HepG2 (cell line): ENCODE measurements around the gene LRRC8D. TPM values are rescaled to one million over a fixed set of nuclear protein-coding genes. Genes with fewer than 3 reads are reported as not detected.

Source experiments
- ATAC-seq: fragments of 200-7000 bp; cut with Tn5 transposase; 3 replicates; pipeline ENCODE4 v1.9.1; 2020; ENCODE audit warnings: mild to moderate bottlenecking, moderate library complexity
- BruUV-seq: library from RNA; stranded (reverse); fragments of 400-500 nt; replicated peaks from 2 replicates; lab custom pipeline; 2021; lab: Mats Ljungman, UMichigan
- CTCF ChIA-PET: fragments of 300-600 bp; formaldehyde crosslinking; extraction: SDS; loops from one replicate; lab custom pipeline; 2021; ENCODE audit warnings: low total read pairs, inconsistent platforms, low intra/inter-chr PET ratio; lab: Yijun Ruan, JAX
- POLR2A ChIA-PET: fragments of 350-600 bp; sonication (Branson Sonifier 250); formaldehyde crosslinking; loops from one replicate; lab custom pipeline; 2020; ENCODE audit warnings: antibody characterized with exemption, inconsistent platforms; lab: Yijun Ruan, JAX
- DNase-seq: peaks from one replicate; pipeline ENCODE4 v3.0.0-alpha.2; 2015; ENCODE audit warnings: low spot score
- FAIRE-seq: peaks from 3 replicates; lab custom pipeline; 2011; peaks lifted over from hg19 to GRCh38; lab: Jason Lieb, UNC
- H2AFZ ChIP-seq: one replicate; pipeline ENCODE4 v1.6.1; 2011; ENCODE audit warnings: low read length, inconsistent platforms
- H3K27ac ChIP-seq: fragments of 300-600 bp; 3 replicates; pipeline ENCODE4 v1.8.0; 2011; ENCODE audit warnings: mixed run types, mild to moderate bottlenecking, mixed read lengths, low read length, inconsistent platforms; ENCODE audit not compliant: insufficient read depth; ENCODE audit errors: extremely low read length
- H3K27me3 ChIP-seq, 2 experiments: fragments of 200-600 bp in 1 of 2; 2 replicates in 1 of 2; 3 replicates in 1 of 2; pipeline versions ENCODE4 v1.6.0 to v1.8.0; 2011; ENCODE audit warnings: low read length in 2 of 2, mild to moderate bottlenecking in 2 of 2, moderate library complexity in 2 of 2, inconsistent platforms in 1 of 2; ENCODE audit not compliant: insufficient read depth in 2 of 2, control insufficient read depth in 1 of 2
- H3K36me3 ChIP-seq, 2 experiments: fragments of 200-600 bp in 1 of 2; replicated peaks in 1 of 2; 2 replicates in 1 of 2; 3 replicates in 1 of 2; pipeline versions ENCODE4 v1.5.1 to v1.8.0; 2011; ENCODE audit warnings: low read length in 2 of 2, inconsistent platforms in 1 of 2; ENCODE audit not compliant: insufficient read depth in 2 of 2, control insufficient read depth in 1 of 2
- H3K4me1 ChIP-seq: 2 replicates; pipeline ENCODE4 v1.5.1; 2012; ENCODE audit warnings: low read length, inconsistent platforms; ENCODE audit not compliant: insufficient read depth
- H3K4me2 ChIP-seq: 2 replicates; pipeline ENCODE4 v1.6.0; 2011; ENCODE audit warnings: low read depth, low read length, inconsistent platforms
- H3K4me3 ChIP-seq, 3 experiments: fragments of 200-600 bp in 1 of 3; sonication (generic), shearing (Covaris generic) in 1 of 3; replicated peaks in 1 of 3; 2 replicates each; pipeline ENCODE4 v1.5.1; 2011 to 2016; ENCODE audit warnings: low read length in 3 of 3, inconsistent platforms in 2 of 3, low read depth in 2 of 3, mild to moderate bottlenecking in 2 of 3, control low read depth in 1 of 3, mixed read lengths in 1 of 3; ENCODE audit not compliant: insufficient read depth in 1 of 3
- H3K79me2 ChIP-seq: one replicate; pipeline ENCODE4 v1.6.1; 2011; ENCODE audit warnings: low read length, inconsistent platforms; ENCODE audit not compliant: insufficient read depth
- H3K9ac ChIP-seq: 2 replicates; pipeline ENCODE4 v1.6.0; 2011; ENCODE audit warnings: mild to moderate bottlenecking, low read depth, low read length, inconsistent platforms; ENCODE audit not compliant: insufficient read depth
- H3K9me3 ChIP-seq: 2 replicates; pipeline ENCODE4 v1.5.1; 2012; ENCODE audit warnings: mild to moderate bottlenecking, low read length
- H4K20me1 ChIP-seq: 2 replicates; pipeline ENCODE4 v1.6.0; 2011; ENCODE audit warnings: inconsistent platforms, mild to moderate bottlenecking, low read length, moderate library complexity; ENCODE audit not compliant: insufficient read depth
- CSRNP1 ChIP-seq: sonication (generic); formaldehyde crosslinking; IDR thresholded peaks from 2 replicates; pipeline ENCODE4 v1.8.1; 2023; ENCODE audit warnings: mild to moderate bottlenecking, missing genetic modification reagents
- EHMT2 ChIP-seq: fragments of 200-600 bp; sonication (generic); IDR thresholded peaks from 2 replicates; pipeline ENCODE4 v1.7.0; 2017; ENCODE audit warnings: antibody characterized with exemption, low read depth, low read length, borderline replicate concordance
- LBX2 ChIP-seq: sonication (generic); formaldehyde crosslinking; IDR thresholded peaks from 2 replicates; pipeline ENCODE4 v1.5.0; 2020; ENCODE audit warnings: missing genetic modification reagents, mild to moderate bottlenecking, borderline replicate concordance
- NR2F2 ChIP-seq: IDR thresholded peaks from 2 replicates; pipeline ENCODE4 v1.6.1; 2012; ENCODE audit warnings: low read depth, inconsistent platforms, borderline replicate concordance
- ZFX ChIP-seq: sonication (generic); formaldehyde crosslinking; IDR thresholded peaks from 2 replicates; pipeline ENCODE4 v1.4.0; 2020; ENCODE audit warnings: mild to moderate bottlenecking, low read depth, missing genetic modification reagents, moderate library complexity
- ZNF547 ChIP-seq: sonication (generic); formaldehyde crosslinking; IDR thresholded peaks from 2 replicates; pipeline ENCODE4 v1.5.1; 2020; ENCODE audit warnings: mild to moderate bottlenecking, missing genetic modification reagents
- ZNF646 ChIP-seq: sonication (generic); formaldehyde crosslinking; IDR thresholded peaks from 2 replicates; pipeline ENCODE4 v1.9.0; 2021; ENCODE audit warnings: mild to moderate bottlenecking, missing genetic modification reagents
- WGBS: methylation state at CpG from one replicate; pipeline ENCODE4 v1.1.6; 2017; ENCODE audit warnings: low lambda C conversion rate; 5-methylcytosine and 5-hydroxymethylcytosine counted together
- in situ Hi-C: cut with HindIII; loops from 2 replicates; pipeline ENCODE4 v1.10.0; 2017; ENCODE audit warnings: low pct_unique_long_range_greater_than_20kb; ENCODE audit not compliant: extremely low pct_ligation_motif_present
- intact Hi-C: fragments of 100-400 bp; cut with micrococcal nuclease; formaldehyde crosslinking; loops from one replicate; pipeline ENCODE4 v1.10.0; 2022; ENCODE audit not compliant: unreplicated experiment
- polyA plus RNA-seq, 8 experiments: library from polyadenylated mRNA; depleted of rRNA in 3 of 8; stranded (reverse) in 7 of 8; unstranded in 1 of 8; fragments of >200 nt; fragmentation: Illumina TruSeq in 4 of 8; extraction: Trizol in 4 of 8; gene quantifications; 2 replicates each; pipeline versions ENCODE4 v1.2.1 to v1.2.3, GENCODE V29; 2011 to 2016; ENCODE audit warnings: low read depth in 4 of 8, missing spikeins in 1 of 8, mixed read lengths in 1 of 8; ENCODE audit not compliant: insufficient read depth in 1 of 8
- total RNA-seq, 5 experiments: library from RNA; depleted of rRNA; stranded (reverse); fragments of >200 nt; fragmentation: Illumina TruSeq; extraction: Trizol; gene quantifications; 2 replicates each; pipeline ENCODE4 v1.2.3, GENCODE V29; 2016; ENCODE audit warnings: low read depth in 1 of 5
- TF ChIP-seq, protein P1 (sequence below): sonication (generic); formaldehyde crosslinking; conservative IDR thresholded peaks from 2 replicates; pipeline ENCODE4 v1.4.0; 2020; ENCODE audit warnings: mild to moderate bottlenecking, missing genetic modification reagents, moderate library complexity

Gene LRRC8D
- total and polyA plus RNA-seq, 2 of the 13 experiments (the other 11 are each of a cell fraction or from before 2014, with no cell fraction given): 29.9 to 45.5 TPM

GRCh38 chr1:89884718-89885596, 64.1 kb downstream of the LRRC8D start (continued):
- TF ChIP-seq ZNF646 (CRISPR knock-in tag) (no peak), ZNF547 (no peak)

GRCh38 chr1:89887270-89887669, 66.4 kb downstream of the LRRC8D start:
- Histone ChIP-seq H3K36me3 (peaks cover 3 to 38% of the 10 kb centered on the region in 2 experiments), H3K4me3 (no peak overlapping the region), H3K27ac (no peak overlapping the region), H3K9me3 (no peaks in the 10 kb centered on the region), H2AFZ (no peak overlapping the region), H3K4me2 (no peak overlapping the region), H3K9ac (no peak overlapping the region), H4K20me1 (0 out of 2 replicates have a peak, but pooled peaks cover 6% of the 10 kb centered on the region), H3K79me2 (peaks cover 36% of the 10 kb centered on the region), H3K27me3 (no peaks in the 10 kb centered on the region), H3K4me1 (peaks cover 20% of the 10 kb centered on the region)
- in situ Hi-C loops: no loop called here
- no TSS peak for BruUV-seq
- intact Hi-C loops: no loop called here
- ChIA-PET POLR2A (interaction anchor here (0.6 kb wide), 1 partner anchor 66 kb away, joined by 3 read pairs; no protein-coding TSS in a partner anchor), CTCF (no interaction called here)
- WGBS: 98% methylated on average over 2 of the region's 2 CpGs
- ATAC-seq: peak; percentile 75; the same call in 2 of the 3 replicates
- DNase-seq: peak; percentile 90
- FAIRE-seq: no peak
- TF ChIP-seq EHMT2 (no peak), ZFX (no peak), CSRNP1 (no peak), NR2F2 (no peak), LBX2 (CRISPR knock-in tag) (no peak)
- TF ChIP-seq, protein P1, sequence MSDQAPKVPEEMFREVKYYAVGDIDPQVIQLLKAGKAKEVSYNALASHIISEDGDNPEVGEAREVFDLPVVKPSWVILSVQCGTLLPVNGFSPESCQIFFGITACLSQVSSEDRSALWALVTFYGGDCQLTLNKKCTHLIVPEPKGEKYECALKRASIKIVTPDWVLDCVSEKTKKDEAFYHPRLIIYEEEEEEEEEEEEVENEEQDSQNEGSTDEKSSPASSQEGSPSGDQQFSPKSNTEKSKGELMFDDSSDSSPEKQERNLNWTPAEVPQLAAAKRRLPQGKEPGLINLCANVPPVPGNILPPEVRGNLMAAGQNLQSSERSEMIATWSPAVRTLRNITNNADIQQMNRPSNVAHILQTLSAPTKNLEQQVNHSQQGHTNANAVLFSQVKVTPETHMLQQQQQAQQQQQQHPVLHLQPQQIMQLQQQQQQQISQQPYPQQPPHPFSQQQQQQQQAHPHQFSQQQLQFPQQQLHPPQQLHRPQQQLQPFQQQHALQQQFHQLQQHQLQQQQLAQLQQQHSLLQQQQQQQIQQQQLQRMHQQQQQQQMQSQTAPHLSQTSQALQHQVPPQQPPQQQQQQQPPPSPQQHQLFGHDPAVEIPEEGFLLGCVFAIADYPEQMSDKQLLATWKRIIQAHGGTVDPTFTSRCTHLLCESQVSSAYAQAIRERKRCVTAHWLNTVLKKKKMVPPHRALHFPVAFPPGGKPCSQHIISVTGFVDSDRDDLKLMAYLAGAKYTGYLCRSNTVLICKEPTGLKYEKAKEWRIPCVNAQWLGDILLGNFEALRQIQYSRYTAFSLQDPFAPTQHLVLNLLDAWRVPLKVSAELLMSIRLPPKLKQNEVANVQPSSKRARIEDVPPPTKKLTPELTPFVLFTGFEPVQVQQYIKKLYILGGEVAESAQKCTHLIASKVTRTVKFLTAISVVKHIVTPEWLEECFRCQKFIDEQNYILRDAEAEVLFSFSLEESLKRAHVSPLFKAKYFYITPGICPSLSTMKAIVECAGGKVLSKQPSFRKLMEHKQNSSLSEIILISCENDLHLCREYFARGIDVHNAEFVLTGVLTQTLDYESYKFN: no peak
